HCT116 (cell line): ENCODE results near the gene SLC66A2. TPM values are rescaled to one million over a fixed set of nuclear protein-coding genes. Genes with fewer than 3 reads are reported as not detected.

ENCODE experiments used
- ATAC-seq: fragments of 200-7000 bp; cut with Tn5 transposase; 2 replicates; pipeline ENCODE4 v1.9.1; 2020; ENCODE audit warnings: mild to moderate bottlenecking, moderate library complexity
- BruUV-seq: library from RNA; stranded (reverse); fragments of 400-500 nt; replicated peaks from 2 replicates; lab custom pipeline; 2021; lab: Mats Ljungman, UMichigan
- CTCF ChIA-PET: fragments of 300-600 bp; sonication (Branson Sonifier 250); formaldehyde crosslinking; loops from one replicate; lab custom pipeline; 2021; ENCODE audit warnings: antibody characterized with exemption; lab: Charles Lee
- POLR2A ChIA-PET: fragments of 300-600, 350-600 bp; sonication (Branson Sonifier 250); formaldehyde crosslinking; loops from one replicate; lab custom pipeline; 2021; ENCODE audit warnings: antibody characterized with exemption; lab: Charles Lee
- RAD21 ChIA-PET, 2 experiments: fragments of 300-600 bp; sonication (Branson Sonifier 250); formaldehyde crosslinking; loops; one replicate each; lab custom pipeline; 2023; ENCODE audit warnings: low total read pairs in 2 of 2; ENCODE audit not compliant: uncharacterized antibody in 2 of 2, unreplicated experiment in 2 of 2, low non-redundant PET in 1 of 2; lab: Charles Lee
- DNase-seq: peaks from one replicate; pipeline ENCODE4 v3.0.0-alpha.2; 2010; ENCODE audit warnings: low read depth, low spot score
- H2AFZ ChIP-seq: fragments of 200-600 bp; shearing (Covaris generic), sonication (generic); 2 replicates; pipeline ENCODE4 v1.6.1; 2017; ENCODE audit warnings: low read depth, mixed run types, mixed read lengths, antibody characterized with exemption, low read length; ENCODE audit not compliant: poor library complexity, severe bottlenecking
- H3K27ac ChIP-seq: 2 replicates; pipeline ENCODE4 v1.5.1; 2012; ENCODE audit warnings: low read depth, low read length
- H3K27me3 ChIP-seq: fragments of 200-600 bp; sonication (generic); 2 replicates; pipeline ENCODE4 v1.6.1; 2016; ENCODE audit warnings: mixed run types, low read length, mixed read lengths; ENCODE audit not compliant: insufficient read depth
- H3K36me3 ChIP-seq, 2 experiments: fragments of 200-500 bp in 1 of 2; fragments of 200-600 bp in 1 of 2; sonication (Bioruptor generic) in 1 of 2; sonication (generic) in 1 of 2; 2 replicates each; pipeline versions ENCODE4 v1.5.1 to v1.6.1; 2014 to 2016; ENCODE audit warnings: low read length in 2 of 2, inconsistent platforms in 1 of 2, mixed read lengths in 1 of 2, mixed run types in 1 of 2; ENCODE audit not compliant: insufficient read depth in 2 of 2, control insufficient read depth in 1 of 2
- H3K4me1 ChIP-seq, 2 experiments: fragments of 200-600 bp in 1 of 2; sonication (generic) in 1 of 2; 2 replicates each; pipeline versions ENCODE4 v1.5.1 to v1.6.1; 2012 to 2017; ENCODE audit warnings: low read length in 2 of 2, inconsistent platforms in 1 of 2, mild to moderate bottlenecking in 1 of 2, mixed read lengths in 1 of 2, mixed run types in 1 of 2, moderate library complexity in 1 of 2; ENCODE audit not compliant: insufficient read depth in 2 of 2, control insufficient read depth in 1 of 2
- H3K4me2 ChIP-seq: fragments of 200-600 bp; sonication (generic); 2 replicates; pipeline ENCODE4 v1.6.1; 2017; ENCODE audit warnings: mixed run types, low read length, mixed read lengths
- H3K4me3 ChIP-seq, 2 experiments: fragments of 200-600 bp in 1 of 2; sonication (generic) in 1 of 2; replicated peaks in 1 of 2; 2 replicates each; pipeline ENCODE4 v1.5.1; 2011 to 2016; ENCODE audit warnings: low read length in 2 of 2, control low read depth in 1 of 2, low read depth in 1 of 2, mild to moderate bottlenecking in 1 of 2, mixed read lengths in 1 of 2, mixed run types in 1 of 2
- H3K79me2 ChIP-seq: fragments of 200-600 bp; sonication (generic); 2 replicates; pipeline ENCODE4 v1.6.1; 2017; ENCODE audit warnings: mild to moderate bottlenecking, mixed run types, low read length, moderate library complexity, mixed read lengths; ENCODE audit not compliant: insufficient read depth
- H3K9ac ChIP-seq: fragments of 200-600 bp; sonication (generic); 2 replicates; pipeline ENCODE4 v1.6.1; 2016; ENCODE audit warnings: low read length, mixed read lengths
- H3K9me2 ChIP-seq: fragments of 200-600 bp; sonication (generic), shearing (Covaris generic); 2 replicates; pipeline ENCODE4 v1.6.1; 2017; ENCODE audit warnings: mixed run types, mild to moderate bottlenecking, moderate library complexity; ENCODE audit not compliant: insufficient read depth
- H3K9me3 ChIP-seq, 2 experiments: fragments of 200-500 bp in 1 of 2; fragments of 200-600 bp in 1 of 2; sonication (Bioruptor generic) in 1 of 2; sonication (generic) in 1 of 2; 2 replicates each; pipeline ENCODE4 v1.6.1; 2014 to 2017; ENCODE audit warnings: low read length in 2 of 2, mixed read lengths in 2 of 2, inconsistent platforms in 1 of 2, low read depth in 1 of 2, mild to moderate bottlenecking in 1 of 2, mixed run types in 1 of 2, moderate library complexity in 1 of 2; ENCODE audit not compliant: control insufficient read depth in 1 of 2, insufficient read depth in 1 of 2
- H4K20me1 ChIP-seq: fragments of 200-600 bp; sonication (generic), shearing (Covaris generic); 2 replicates; pipeline ENCODE4 v1.6.1; 2017; ENCODE audit warnings: mixed run types, mild to moderate bottlenecking, moderate library complexity; ENCODE audit not compliant: insufficient read depth
- CBX3 ChIP-seq: IDR thresholded peaks from 2 replicates; pipeline ENCODE4 v1.6.1; 2012; ENCODE audit warnings: low read depth
- EZH2 ChIP-seq: fragments of 200-600 bp; sonication (generic); IDR thresholded peaks from 2 replicates; pipeline ENCODE4 v1.6.1; 2017; ENCODE audit warnings: antibody characterized with exemption, mixed run types
- EZH2phosphoT487 ChIP-seq: fragments of 200-600 bp; IDR thresholded peaks from 2 replicates; pipeline ENCODE4 v1.6.1; 2018; ENCODE audit warnings: antibody characterized with exemption, borderline replicate concordance
- FOSL1 ChIP-seq: IDR thresholded peaks from 2 replicates; pipeline ENCODE4 v1.6.1; 2012; ENCODE audit warnings: low read depth
- JUND ChIP-seq: IDR thresholded peaks from 2 replicates; pipeline ENCODE4 v1.6.1; 2012
- MAX ChIP-seq: IDR thresholded peaks from 2 replicates; pipeline ENCODE4 v1.6.1; 2012
- POLR2A ChIP-seq: IDR thresholded peaks from 2 replicates; pipeline ENCODE4 v1.7.0; 2011; ENCODE audit warnings: borderline replicate concordance; ENCODE audit not compliant: insufficient read depth, insufficient read length; ENCODE audit errors: extremely low read depth
- RAD21 ChIP-seq: IDR thresholded peaks from 2 replicates; pipeline ENCODE4 v1.6.1; 2012; ENCODE audit warnings: low read depth, mild to moderate bottlenecking
- REST ChIP-seq: IDR thresholded peaks from 2 replicates; pipeline ENCODE4 v1.6.1; 2012; ENCODE audit warnings: low read depth
- SIN3A ChIP-seq: IDR thresholded peaks from 2 replicates; pipeline ENCODE4 v1.6.1; 2012; ENCODE audit warnings: low read depth
- intact Hi-C: fragments of 100-400 bp; cut with micrococcal nuclease; formaldehyde crosslinking; loops from 2 replicates; pipeline ENCODE4 v1.10.0; 2022
- total RNA-seq: library from RNA; stranded (reverse); gene quantifications from one replicate; pipeline ENCODE4 v1.2.1, GENCODE V29; 2021; ENCODE audit not compliant: unreplicated experiment

Gene SLC66A2
- total RNA-seq, 1 experiment from 2014 or later: 44.9 TPM

DNA sequence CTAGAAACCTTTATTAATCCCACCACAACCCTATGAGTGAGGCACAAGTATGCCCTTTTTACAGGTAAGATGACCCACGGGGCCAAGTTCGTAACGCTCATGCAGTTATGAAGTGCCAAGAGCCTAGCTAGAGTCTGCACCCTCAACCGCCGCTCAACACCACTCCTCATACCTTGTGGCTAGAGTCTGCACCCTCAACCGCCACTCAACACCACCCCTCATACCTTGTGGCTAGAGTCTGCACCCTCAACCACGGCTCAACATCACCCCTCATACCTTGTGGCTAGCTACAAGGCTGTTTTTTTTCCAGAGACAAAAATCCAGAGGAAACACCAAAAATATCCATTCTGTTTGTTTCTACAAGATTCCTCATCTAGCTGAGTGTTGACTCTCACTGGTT is 32.3 kb upstream of the SLC66A2 start:
- Histone ChIP-seq H3K4me3 (no peak overlapping the region), H3K9me2 (no peaks in the 10 kb centered on the region), H3K4me1 (peaks cover 5 to 29% of the 10 kb centered on the region in 2 experiments), H3K9me3 (no peaks in the 10 kb centered on the region), H3K36me3 (peaks cover 15 to 35% of the 10 kb centered on the region in 2 experiments; a peak in 3 of 4 replicates), H4K20me1 (peaks cover 66% of the 10 kb centered on the region; the same call in 1 of the 2 replicates), H3K4me2 (no peak overlapping the region), H2AFZ (no peak overlapping the region), H3K27ac (no peak overlapping the region), H3K79me2 (peaks cover 95% of the 10 kb centered on the region), H3K27me3 (no peaks in the 10 kb centered on the region), H3K9ac (no peak overlapping the region)
- ChIA-PET CTCF (no interaction called here), POLR2A (no interaction called here), RAD21 (no interaction called here)
- BruUV-seq: no TSS peak
- TF ChIP-seq POLR2A (no peak), REST (no peak), MAX (no peak)
- no peak for DNase-seq
- intact Hi-C loops: loop anchor here (10.0 kb wide), 1 partner anchor 131 kb away; no protein-coding TSS in a partner anchor
- ATAC-seq: no peak

- TF ChIP-seq REST (no peak), JUND (no peak), EZH2phosphoT487 (no peak), EZH2 (no peak), FOSL1 (no peak), RAD21 (no peak), SIN3A (no peak), CBX3 (no peak)
- Histone ChIP-seq H3K9ac (no peak overlapping the region), H3K4me1 (peaks cover 5 to 29% of the 10 kb centered on the region in 2 experiments), H3K9me3 (no peaks in the 10 kb centered on the region), H3K27me3 (no peaks in the 10 kb centered on the region), H2AFZ (no peak overlapping the region), H3K36me3 (peaks cover 16 to 35% of the 10 kb centered on the region in 2 experiments; a peak in 3 of 4 replicates), H3K9me2 (no peaks in the 10 kb centered on the region), H4K20me1 (peaks cover 68% of the 10 kb centered on the region; the same call in 1 of the 2 replicates), H3K4me3 (no peak overlapping the region), H3K27ac (no peak overlapping the region), H3K79me2 (peaks cover 100% of the 10 kb centered on the region), H3K4me2 (no peak overlapping the region)
- POLR2A ChIA-PET: no interaction called here
- ATAC-seq (no peak), DNase-seq (no peak)
- intact Hi-C loops: loop anchor here (10.0 kb wide), 1 partner anchor 132 kb away; no protein-coding TSS in a partner anchor
- RAD21 ChIA-PET: no interaction called here
- BruUV-seq: no TSS peak
- CTCF ChIA-PET: no interaction called here
Measured at GRCh38 chr18:79983253-79983652, 31.8 kb upstream of the SLC66A2 start.
